ENCODE data around the gene LAMA2. TPM values are rescaled to one million over a fixed set of nuclear protein-coding genes. Genes with fewer than 3 reads are reported as not detected.
A peak's percentile ranks its signal among the peaks of the same experiment; 100 is the strongest.

Gene LAMA2
- total RNA-seq, 1 donor from 2014 or later = 1.4 TPM

- Histone ChIP-seq H3K4me3 (ENCODE audit: low read depth, low read length) (no peak overlapping the region), H3K27me3 (ENCODE audit: control insufficient read depth, insufficient read depth, low read length) (no peaks in the 10 kb centered on the region), H3K36me3 (ENCODE audit: control insufficient read depth, insufficient read depth, low read length) (no peaks in the 10 kb centered on the region)
- no peak for TF ChIP-seq CTCF (IDR thresholded peaks at IDR 0.05; ENCODE audit: insufficient read depth, low read length, poor library complexity, severe bottlenecking)
- no peak for DNase-seq (ENCODE audit: low read depth)
Observed at GRCh38 chr6:129368076-129368475, 485.1 kb downstream of the LAMA2 start.

DNA sequence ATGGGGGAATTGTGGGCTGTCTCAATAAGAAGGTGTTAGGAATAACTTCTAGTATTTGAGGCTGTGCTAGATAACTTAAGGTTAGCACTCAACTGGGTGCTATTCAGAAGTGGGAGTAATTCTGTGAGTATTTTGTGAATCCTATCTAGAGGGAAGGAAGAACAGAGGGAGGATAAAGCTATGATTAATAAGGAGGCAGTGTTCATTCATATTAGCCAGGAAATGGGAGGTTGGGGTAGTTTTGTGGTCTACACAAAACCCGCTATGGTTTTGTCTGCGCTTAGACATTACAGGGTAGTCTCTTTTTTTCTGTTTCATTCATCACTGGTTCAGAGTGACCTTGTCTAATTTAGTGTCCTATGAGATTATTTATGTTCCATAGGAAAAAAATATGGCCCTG lies 486.0 kb downstream of the LAMA2 start:
- no peak for DNase-seq (ENCODE audit: low read depth)
- Histone ChIP-seq H3K36me3 (ENCODE audit: control insufficient read depth, insufficient read depth, low read length) (no peaks in the 10 kb centered on the region), H3K27me3 (ENCODE audit: control insufficient read depth, insufficient read depth, low read length) (no peaks in the 10 kb centered on the region), H3K4me3 (ENCODE audit: low read depth, low read length) (no peak overlapping the region)
- TF ChIP-seq CTCF (IDR thresholded peaks at IDR 0.05; ENCODE audit: insufficient read depth, low read length, poor library complexity, severe bottlenecking) = no peak

DNA sequence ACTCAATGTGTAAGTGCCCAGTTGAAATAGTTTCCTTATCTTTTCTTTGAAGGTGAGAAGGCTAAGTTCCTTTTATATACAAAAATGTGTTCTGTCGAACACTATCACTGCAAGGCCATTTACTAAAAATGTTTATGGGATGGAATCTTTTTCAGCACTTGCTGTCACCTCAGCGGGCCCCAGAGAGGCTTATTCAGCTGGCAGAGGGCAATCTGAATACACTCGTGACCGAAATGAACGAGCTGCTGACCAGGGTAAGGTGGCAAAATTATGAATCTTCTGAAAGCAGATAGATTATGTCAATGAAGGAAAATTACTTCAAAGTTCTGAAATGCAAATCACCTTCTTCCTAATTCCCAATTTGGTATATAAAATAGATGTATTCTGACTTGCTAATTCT lies 486.8 kb downstream of the LAMA2 start:
- Histone ChIP-seq H3K36me3 (ENCODE audit: control insufficient read depth, insufficient read depth, low read length) (no peaks in the 10 kb centered on the region), H3K4me3 (ENCODE audit: low read depth, low read length) (no peak overlapping the region), H3K27me3 (ENCODE audit: control insufficient read depth, insufficient read depth, low read length) (no peaks in the 10 kb centered on the region)
- no peak for TF ChIP-seq CTCF (IDR thresholded peaks at IDR 0.05; ENCODE audit: insufficient read depth, low read length, poor library complexity, severe bottlenecking)
- DNase-seq (ENCODE audit: low read depth) = no peak

GRCh38 chr6:129370268-129370916 lies 487.5 kb downstream of the LAMA2 start:
- no peak for DNase-seq (ENCODE audit: low read depth)
- H3K4me3 ChIP-seq (ENCODE audit: low read depth, low read length) = no peak overlapping the region

GRCh38 chr6:129381885-129382284 lies 498.9 kb downstream of the LAMA2 start:
- no peak for DNase-seq (ENCODE audit: low read depth)
- H3K36me3 ChIP-seq (ENCODE audit: control insufficient read depth, insufficient read depth, low read length) = no peaks in the 10 kb centered on the region
- no peak overlapping the region for H3K4me3 ChIP-seq (ENCODE audit: low read depth, low read length)
- TF ChIP-seq CTCF (IDR thresholded peaks at IDR 0.05; ENCODE audit: insufficient read depth, low read length, poor library complexity, severe bottlenecking) = no peak
- H3K27me3 ChIP-seq (ENCODE audit: control insufficient read depth, insufficient read depth, low read length) = no peaks in the 10 kb centered on the region

More at GRCh38 chr6:129370268-129370916, 487.5 kb downstream of the LAMA2 start:
- no peaks in the 10 kb centered on the region for H3K27me3 ChIP-seq (ENCODE audit: control insufficient read depth, insufficient read depth, low read length)
- peak; percentile 54 for TF ChIP-seq CTCF (IDR thresholded peaks at IDR 0.05; ENCODE audit: insufficient read depth, low read length, poor library complexity, severe bottlenecking)
- H3K36me3 ChIP-seq (ENCODE audit: control insufficient read depth, insufficient read depth, low read length) = no peaks in the 10 kb centered on the region

DNA sequence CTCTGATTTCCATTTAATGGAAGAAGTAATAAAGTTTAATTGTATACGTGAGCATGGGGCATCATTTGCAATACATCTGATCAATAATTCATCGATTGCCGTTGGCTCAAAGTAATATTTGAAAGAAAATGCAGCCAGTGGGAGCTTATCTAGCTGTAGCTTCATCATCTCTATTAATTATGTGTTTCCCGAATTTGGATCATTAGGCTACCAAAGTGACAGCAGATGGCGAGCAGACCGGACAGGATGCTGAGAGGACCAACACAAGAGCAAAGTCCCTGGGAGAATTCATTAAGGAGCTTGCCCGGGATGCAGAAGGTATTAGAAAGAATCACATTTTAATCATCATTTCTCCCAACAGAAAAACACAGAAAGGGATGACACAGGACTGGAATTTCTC lies 500.0 kb downstream of the LAMA2 start:
- TF ChIP-seq CTCF (IDR thresholded peaks at IDR 0.05; ENCODE audit: insufficient read depth, low read length, poor library complexity, severe bottlenecking) = no peak
- Histone ChIP-seq H3K27me3 (ENCODE audit: control insufficient read depth, insufficient read depth, low read length) (no peaks in the 10 kb centered on the region), H3K4me3 (ENCODE audit: low read depth, low read length) (no peak overlapping the region), H3K36me3 (ENCODE audit: control insufficient read depth, insufficient read depth, low read length) (no peaks in the 10 kb centered on the region)
- DNase-seq (ENCODE audit: low read depth) = no peak

All from kidney epithelial cell (primary cell).